IMR-90 (cell line): ENCODE measurements around the gene HIVEP1. TPM values are rescaled to one million over a fixed set of nuclear protein-coding genes. Genes with fewer than 3 reads are reported as not detected.

Source experiments
- ATAC-seq: fragments of 200-7000 bp; cut with Tn5 transposase; 2 replicates; pipeline ENCODE4 v1.9.1; 2020; ENCODE audit warnings: low read depth, mild to moderate bottlenecking, moderate library complexity
- BruUV-seq: library from RNA; stranded (reverse); fragments of 400-500 nt; replicated peaks from 2 replicates; lab custom pipeline; 2021; lab: Mats Ljungman, UMichigan
- CTCF ChIA-PET: fragments of 300-600 bp; formaldehyde crosslinking; extraction: SDS; loops from one replicate; lab custom pipeline; 2021; ENCODE audit warnings: antibody characterized with exemption; lab: Yijun Ruan, JAX
- POLR2A ChIA-PET: fragments of 300-600 bp; sonication (Branson Sonifier 250); formaldehyde crosslinking; loops from one replicate; lab custom pipeline; 2022; ENCODE audit warnings: antibody characterized with exemption; ENCODE audit not compliant: unreplicated experiment; lab: Charles Lee
- DNase-seq: peaks from one replicate; pipeline ENCODE4 v3.0.0; 2013
- H2AFZ ChIP-seq: replicated peaks from 2 replicates; pipeline ENCODE3; 2013; ENCODE audit warnings: low read length, mild to moderate bottlenecking; ENCODE audit not compliant: poor library complexity
- H2AK5ac ChIP-seq: 2 replicates; pipeline ENCODE4 v1.6.1; 2013; ENCODE audit warnings: low read depth, low read length, inconsistent platforms
- H2AK9ac ChIP-seq: replicated peaks from 2 replicates; pipeline ENCODE3; 2013; ENCODE audit warnings: mild to moderate bottlenecking, low read depth, low read length, moderate library complexity; ENCODE audit not compliant: poor library complexity
- H2BK120ac ChIP-seq: 2 replicates; pipeline ENCODE4 v1.6.1; 2013; ENCODE audit warnings: low read depth, low read length, inconsistent platforms
- H2BK15ac ChIP-seq: 3 replicates; pipeline ENCODE4 v1.6.1; 2013; ENCODE audit warnings: low read depth, low read length, inconsistent platforms
- H2BK20ac ChIP-seq: 2 replicates; pipeline ENCODE4 v1.6.1; 2013; ENCODE audit warnings: low read depth, mild to moderate bottlenecking, inconsistent platforms, low read length, moderate library complexity
- H2BK5ac ChIP-seq: 2 replicates; pipeline ENCODE4 v1.6.1; 2013; ENCODE audit warnings: mild to moderate bottlenecking, low read depth, low read length, inconsistent platforms; ENCODE audit not compliant: poor library complexity, severe bottlenecking
- H3K14ac ChIP-seq: replicated peaks from 2 replicates; pipeline ENCODE4 v1.6.1; 2013; ENCODE audit warnings: low read depth, low read length, inconsistent platforms
- H3K18ac ChIP-seq: 2 replicates; pipeline ENCODE4 v1.6.1; 2013; ENCODE audit warnings: low read depth, low read length, control low read depth
- H3K23ac ChIP-seq: 2 replicates; pipeline ENCODE4 v1.6.1; 2013; ENCODE audit warnings: low read depth, low read length, inconsistent platforms
- H3K27ac ChIP-seq: 2 replicates; pipeline ENCODE4 v1.5.1; 2013; ENCODE audit warnings: mild to moderate bottlenecking, control low read depth, low read length; ENCODE audit not compliant: insufficient read depth
- H3K27me3 ChIP-seq: 2 replicates; pipeline ENCODE4 v1.6.1; 2013; ENCODE audit warnings: low read length; ENCODE audit not compliant: control insufficient read depth, insufficient read depth
- H3K36me3 ChIP-seq: 2 replicates; pipeline ENCODE4 v1.6.1; 2013; ENCODE audit warnings: low read length, mixed read lengths; ENCODE audit not compliant: control insufficient read depth, insufficient read depth
- H3K4ac ChIP-seq: 2 replicates; pipeline ENCODE4 v1.6.1; 2013; ENCODE audit warnings: low read depth, low read length, inconsistent platforms
- H3K4me1 ChIP-seq: 2 replicates; pipeline ENCODE4 v1.6.1; 2013; ENCODE audit warnings: low read length, mixed read lengths; ENCODE audit not compliant: control insufficient read depth, insufficient read depth
- H3K4me2 ChIP-seq: 2 replicates; pipeline ENCODE4 v1.6.1; 2013; ENCODE audit warnings: low read depth, mild to moderate bottlenecking, control low read depth, low read length, moderate library complexity
- H3K4me3 ChIP-seq: 2 replicates; pipeline ENCODE4 v1.5.1; 2013; ENCODE audit warnings: low read depth, mild to moderate bottlenecking, control low read depth, low read length, moderate library complexity; ENCODE audit not compliant: insufficient read depth
- H3K56ac ChIP-seq: 2 replicates; pipeline ENCODE4 v1.6.1; 2013; ENCODE audit warnings: low read length, inconsistent platforms; ENCODE audit not compliant: insufficient read depth; ENCODE audit errors: extremely low read depth
- H3K79me1 ChIP-seq, 2 experiments: 2 replicates each; pipeline ENCODE4 v1.6.1; 2013; ENCODE audit warnings: low read length in 2 of 2, inconsistent platforms in 1 of 2, low read depth in 1 of 2
- H3K9ac ChIP-seq: 2 replicates; pipeline ENCODE4 v1.6.1; 2013; ENCODE audit warnings: low read depth, low read length, control low read depth
- H3K9me1 ChIP-seq: 2 replicates; pipeline ENCODE4 v1.6.1; 2013; ENCODE audit warnings: low read length, inconsistent platforms; ENCODE audit not compliant: insufficient read depth
- H3K9me3 ChIP-seq: 2 replicates; pipeline ENCODE4 v1.6.1; 2013; ENCODE audit warnings: low read length; ENCODE audit not compliant: control insufficient read depth, insufficient read depth
- H4K20me1 ChIP-seq: 2 replicates; pipeline ENCODE4 v1.6.1; 2013; ENCODE audit warnings: low read length, inconsistent platforms; ENCODE audit not compliant: insufficient read depth
- H4K5ac ChIP-seq: 2 replicates; pipeline ENCODE4 v1.6.1; 2013; ENCODE audit warnings: mild to moderate bottlenecking, low read depth, low read length, control low read depth
- H4K8ac ChIP-seq, 2 experiments: 2 replicates each; pipeline ENCODE4 v1.6.1; 2013; ENCODE audit warnings: low read depth in 2 of 2, low read length in 2 of 2, control low read depth in 1 of 2, inconsistent platforms in 1 of 2
- H4K91ac ChIP-seq: 2 replicates; pipeline ENCODE4 v1.6.1; 2013; ENCODE audit warnings: low read depth, low read length, inconsistent platforms; ENCODE audit not compliant: insufficient read depth
- CEBPB ChIP-seq: IDR thresholded peaks from 2 replicates; pipeline ENCODE4 v1.6.1; 2012; ENCODE audit warnings: low read depth, low read length, improper control_type of control experiment
- CHD1 ChIP-seq: IDR thresholded peaks from 2 replicates; pipeline ENCODE4 v1.6.1; 2012; ENCODE audit warnings: low read depth, low read length, improper control_type of control experiment
- CTCF ChIP-seq: conservative IDR thresholded peaks from 2 replicates; pipeline ENCODE4 v1.5.1; 2012; ENCODE audit warnings: mild to moderate bottlenecking, low read depth, low read length, improper control_type of control experiment
- ELK1 ChIP-seq: fragments of 150-350 bp; IDR thresholded peaks from 2 replicates; pipeline ENCODE4 v1.6.1; 2016; ENCODE audit warnings: low read depth, mild to moderate bottlenecking, low read length, moderate library complexity, borderline replicate concordance
- FOS ChIP-seq: fragments of 150-350 bp; IDR thresholded peaks from 2 replicates; pipeline ENCODE4 v1.6.1; 2016; ENCODE audit warnings: low read depth, low read length
- MAFK ChIP-seq: IDR thresholded peaks from 2 replicates; pipeline ENCODE4 v1.6.1; 2012; ENCODE audit warnings: low read depth, low read length, improper control_type of control experiment
- MAZ ChIP-seq: IDR thresholded peaks from 2 replicates; pipeline ENCODE4 v1.6.1; 2012; ENCODE audit warnings: low read depth, mild to moderate bottlenecking, low read length, improper control_type of control experiment, moderate library complexity, borderline replicate concordance
- MXI1 ChIP-seq: IDR thresholded peaks from 2 replicates; pipeline ENCODE4 v1.6.1; 2012; ENCODE audit warnings: low read depth, mild to moderate bottlenecking, low read length, moderate library complexity, borderline replicate concordance
- POLR2A ChIP-seq: IDR thresholded peaks from 2 replicates; pipeline ENCODE4 v1.6.1; 2012; ENCODE audit warnings: mild to moderate bottlenecking, low read depth, low read length
- RAD21 ChIP-seq: IDR thresholded peaks from 2 replicates; pipeline ENCODE4 v1.6.1; 2012; ENCODE audit warnings: low read length, improper control_type of control experiment
- SMC3 ChIP-seq: fragments of 150-350 bp; IDR thresholded peaks from 2 replicates; pipeline ENCODE4 v1.6.1; 2016; ENCODE audit warnings: low read depth, mild to moderate bottlenecking, antibody characterized with exemption, low read length, moderate library complexity
- USF2 ChIP-seq: fragments of 150-350 bp; IDR thresholded peaks from 2 replicates; pipeline ENCODE4 v1.6.1; 2017; ENCODE audit warnings: mild to moderate bottlenecking, antibody characterized with exemption, low read length, low read depth
- WGBS, 2 experiments: methylation state at CpG; one replicate each; pipeline versions ENCODE4 v1.1.5 to v1.1.7; 2013; ENCODE audit warnings: missing lambda C conversion rate in 2 of 2; ENCODE audit not compliant: insufficient read length in 1 of 2; ENCODE audit errors: extremely low coverage in 2 of 2; 5-methylcytosine and 5-hydroxymethylcytosine counted together
- dilution Hi-C: fragments of 300-500 bp; cut with HindIII; formaldehyde crosslinking; loops from one replicate; pipeline ENCODE4 v1.14.3; 2018; ENCODE audit warnings: low sequenced_read_pairs; ENCODE audit not compliant: unreplicated experiment
- in situ Hi-C: fragments of 300-500 bp; cut with MboI; formaldehyde crosslinking; loops from 3 replicates; pipeline ENCODE4 v1.14.3; 2019; ENCODE audit warnings: low sequenced_read_pairs, inconsistent platforms, mixed read lengths
- intact Hi-C: fragments of 100-400 bp; cut with micrococcal nuclease; formaldehyde crosslinking; loops from 2 replicates; pipeline ENCODE4 v1.10.0; 2022
- polyA plus RNA-seq, 3 experiments: library from polyadenylated mRNA; depleted of rRNA; stranded (reverse); fragments of >200 nt; gene quantifications; 2 replicates each; pipeline ENCODE4 v1.2.3, GENCODE V29; 2012; ENCODE audit warnings: low replicate concordance in 1 of 3
- total RNA-seq: library from RNA; depleted of rRNA; stranded (reverse); fragments of >200 nt; gene quantifications from 2 replicates; pipeline ENCODE4 v1.2.3, GENCODE V29; 2012

HIVEP1 gene
- total and polyA plus RNA-seq, 2 of the 4 experiments (the other 2 are of a cell fraction) = 13.0 to 17.2 TPM

- POLR2A ChIA-PET = no interaction called here
- no peak overlapping the region for H3K23ac ChIP-seq
- H3K36me3 ChIP-seq = no peaks in the 10 kb centered on the region
- peaks cover 6% of the 10 kb centered on the region; the same call in 1 of the 2 replicates for H3K4me1 ChIP-seq
- H3K27me3 ChIP-seq = no peaks in the 10 kb centered on the region
- TF ChIP-seq MAZ = no peak
- no peak for TF ChIP-seq CEBPB
- TF ChIP-seq CHD1 = no peak
- TF ChIP-seq RAD21 = no peak
- TF ChIP-seq FOS = no peak
- no peak for TF ChIP-seq CTCF
- TF ChIP-seq USF2 = no peak
- TF ChIP-seq MXI1 = no peak
- no peak for TF ChIP-seq ELK1
- TF ChIP-seq SMC3 = no peak
- no peak for TF ChIP-seq MAFK
- TF ChIP-seq POLR2A = no peak
- H4K20me1 ChIP-seq = no peaks in the 10 kb centered on the region
- no peak overlapping the region for H2BK20ac ChIP-seq
- no peak overlapping the region for H3K9ac ChIP-seq
- H2AK5ac ChIP-seq = no peak overlapping the region
- in situ Hi-C loops (no loop called here), dilution Hi-C loops (no loop called here), intact Hi-C loops (no loop called here)
- CTCF ChIA-PET = interaction anchor here (0.9 kb wide), 1 partner anchor 12 kb away, joined by 3 read pairs; no protein-coding TSS in a partner anchor
- H2AK9ac ChIP-seq = no peak overlapping the region
- H4K91ac ChIP-seq = no peak overlapping the region
- DNase-seq (no peak), ATAC-seq (no peak)
- no peak overlapping the region for H3K14ac ChIP-seq
- H3K18ac ChIP-seq = no peak overlapping the region
- no peak overlapping the region for H2AFZ ChIP-seq
- no peak overlapping the region for H3K4me3 ChIP-seq
- H3K9me1 ChIP-seq = peaks cover 3% of the 10 kb centered on the region; the same call in 1 of the 2 replicates
- no peak overlapping the region for H3K27ac ChIP-seq
- H4K8ac ChIP-seq = no peak overlapping the region
- H3K56ac ChIP-seq = no peak overlapping the region
- no peak overlapping the region for H2BK15ac ChIP-seq
- H2BK120ac ChIP-seq = no peak overlapping the region
- H3K4ac ChIP-seq = no peak overlapping the region
- H3K4me2 ChIP-seq = no peak overlapping the region
- H2BK5ac ChIP-seq = no peak overlapping the region
- H3K9me3 ChIP-seq = no peaks in the 10 kb centered on the region
- WGBS, 2 experiments = no CpG with 5 or more reads among the region's 1 CpG
- no peaks in the 10 kb centered on the region for H3K79me1 ChIP-seq
- no peak overlapping the region for H4K5ac ChIP-seq
- BruUV-seq = no TSS peak
Measured at GRCh38 chr6:12200761-12201160, 188.6 kb downstream of the HIVEP1 start.
